GM18867 (cell line): ENCODE data around the gene PARVB.

ENCODE experiments used
- ATAC-seq: cut with Tn5 transposase; IDR thresholded peaks from one replicate; pipeline ENCODE4 v1.9.1; 2021; ENCODE audit warnings: mild to moderate bottlenecking, moderate library complexity; ENCODE audit not compliant: unreplicated experiment

The PARVB gene

DNA sequence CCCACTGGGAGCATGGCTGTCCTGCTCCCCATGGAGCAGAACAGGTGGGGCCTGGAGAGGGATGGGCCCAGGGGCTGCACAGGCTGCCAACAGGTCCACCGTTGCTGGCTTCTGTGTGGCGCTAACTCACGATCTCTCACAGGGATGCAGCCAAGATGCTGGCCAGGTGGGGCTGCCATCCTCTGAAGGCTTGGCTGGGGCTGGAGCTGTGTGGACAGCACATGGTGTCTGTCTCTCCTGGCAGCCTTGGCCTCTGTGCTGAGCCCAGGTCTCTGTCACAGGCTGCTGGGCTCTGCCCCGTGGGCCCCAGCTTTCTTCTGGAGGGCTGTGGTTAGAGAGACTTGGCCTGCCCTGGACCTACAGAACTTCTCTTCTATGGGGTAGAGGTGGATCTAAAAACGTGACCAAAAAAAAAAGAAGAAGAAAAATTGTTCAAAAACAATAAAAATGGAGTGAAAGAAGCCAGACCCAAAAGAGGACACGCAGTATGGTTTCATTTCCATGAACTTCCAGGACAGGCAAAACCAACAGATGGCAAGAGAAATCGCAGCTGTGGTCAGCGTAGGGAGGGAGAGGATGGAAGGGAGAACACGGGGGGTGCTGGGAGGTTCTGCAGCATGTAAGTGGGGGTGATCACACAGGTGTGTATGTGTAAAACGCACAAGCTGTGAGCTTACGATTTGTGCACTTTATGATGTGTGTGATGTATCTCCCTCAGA, 168.9 kb downstream of the PARVB start:
- ATAC-seq: no peak

DNA sequence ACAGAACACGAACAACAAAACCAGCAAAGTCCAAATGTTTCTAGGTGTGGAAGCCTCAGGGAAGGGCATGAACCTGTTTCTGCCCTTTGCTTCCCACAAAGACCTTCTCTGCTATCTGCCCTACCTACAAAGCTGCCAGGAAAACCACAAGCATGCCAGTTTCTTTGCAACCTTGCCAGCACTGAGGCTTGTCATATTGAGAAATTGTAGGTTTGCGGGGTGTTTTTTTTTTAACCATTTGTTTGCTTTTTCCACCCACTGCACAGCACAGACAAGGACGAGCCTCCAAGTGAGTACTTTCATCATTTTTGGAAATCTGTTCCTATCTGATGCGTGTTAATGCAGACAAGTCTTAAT, 169.4 kb downstream of the PARVB start:
- ATAC-seq: no peak

DNA sequence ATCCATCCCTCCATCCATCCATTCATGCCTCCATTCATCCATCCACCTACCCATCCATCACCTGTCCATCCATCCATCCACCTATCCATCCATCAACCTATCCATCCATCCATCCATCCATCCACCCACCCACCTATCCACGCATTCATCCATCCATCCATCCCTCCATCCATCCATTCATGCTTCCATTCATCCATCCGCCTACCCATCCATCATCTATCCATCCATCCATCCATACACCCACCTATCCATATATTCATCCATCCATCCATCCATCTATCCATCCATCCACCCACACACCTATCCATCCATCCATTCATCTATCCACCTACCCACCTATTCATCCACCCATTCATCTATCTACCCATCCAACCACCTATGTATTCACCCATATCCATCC, 170.5 kb downstream of the PARVB start:
- no peak for ATAC-seq

DNA sequence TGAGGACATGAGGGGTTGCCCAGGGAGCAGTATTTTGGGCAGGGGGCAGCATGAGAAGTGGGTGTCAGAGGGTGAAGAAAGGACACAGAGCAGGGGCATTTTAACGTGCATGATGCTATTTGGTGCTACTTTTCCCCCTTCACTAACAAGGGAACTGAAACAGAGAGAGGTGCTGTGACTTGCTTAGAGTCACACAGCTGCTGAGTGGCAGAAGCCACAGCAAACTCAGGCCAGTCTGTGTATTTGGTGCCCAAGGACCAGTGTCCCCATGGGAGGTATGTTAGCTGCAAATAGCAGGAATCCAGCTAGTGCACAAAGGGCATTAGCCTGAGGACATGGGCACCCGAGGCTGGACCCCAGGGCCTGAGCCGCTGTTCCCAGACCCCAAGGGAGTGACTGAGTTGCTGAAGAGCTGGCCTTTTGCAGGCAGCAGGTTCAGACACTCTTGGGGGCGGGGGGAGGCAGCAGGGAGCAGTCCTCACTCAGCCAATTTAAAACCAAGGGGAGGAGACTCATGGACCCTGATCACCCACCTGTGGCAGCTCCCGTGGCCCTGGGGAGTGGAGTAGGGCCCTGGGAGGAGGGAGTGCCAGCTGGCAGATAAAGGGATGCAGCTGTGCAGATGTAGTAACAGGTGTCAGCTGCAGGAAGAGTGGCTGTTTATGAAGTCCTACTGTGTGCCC, 171.2 kb downstream of the PARVB start:
- ATAC-seq: no peak

DNA sequence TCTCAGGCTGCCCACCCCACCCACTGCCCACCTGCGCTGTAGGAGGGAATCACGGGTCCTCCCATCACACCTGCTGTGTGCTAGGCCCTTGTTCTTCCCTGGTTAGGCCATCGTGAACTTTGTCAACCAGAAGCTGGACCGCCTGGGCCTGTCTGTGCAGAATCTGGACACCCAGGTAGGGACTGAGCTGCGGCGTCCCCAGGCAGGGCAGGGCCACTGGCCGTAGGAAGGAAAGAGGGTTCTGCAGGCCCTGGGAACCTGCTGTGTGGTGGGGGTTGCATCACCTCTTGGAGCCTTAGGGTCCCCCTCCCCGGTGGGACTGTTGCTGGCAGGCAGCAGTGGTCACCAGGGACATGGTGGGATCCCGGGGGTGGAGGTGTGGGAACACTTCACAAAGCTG, 172.1 kb downstream of the PARVB start:
- no peak for ATAC-seq

DNA sequence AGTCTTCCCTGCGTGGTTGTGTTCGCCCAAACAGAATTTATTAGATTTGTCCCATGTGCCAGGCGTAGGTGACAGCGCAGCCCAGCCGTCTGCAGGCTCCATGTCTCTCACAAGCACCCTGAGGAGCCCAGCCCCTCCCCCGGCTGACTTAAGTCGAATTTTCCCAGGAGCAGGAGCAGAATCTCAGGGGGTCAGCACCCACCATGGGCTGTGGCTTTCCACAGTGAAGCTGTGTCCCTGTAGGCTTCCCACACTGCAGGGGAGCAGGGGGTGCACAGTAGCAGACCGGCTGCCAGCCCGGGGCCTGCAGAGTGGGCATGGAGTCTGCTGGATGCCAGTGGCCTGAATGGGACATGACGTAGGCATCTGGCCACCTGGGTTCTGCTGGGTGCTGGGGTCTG, 172.6 kb downstream of the PARVB start:
- no peak for ATAC-seq

DNA sequence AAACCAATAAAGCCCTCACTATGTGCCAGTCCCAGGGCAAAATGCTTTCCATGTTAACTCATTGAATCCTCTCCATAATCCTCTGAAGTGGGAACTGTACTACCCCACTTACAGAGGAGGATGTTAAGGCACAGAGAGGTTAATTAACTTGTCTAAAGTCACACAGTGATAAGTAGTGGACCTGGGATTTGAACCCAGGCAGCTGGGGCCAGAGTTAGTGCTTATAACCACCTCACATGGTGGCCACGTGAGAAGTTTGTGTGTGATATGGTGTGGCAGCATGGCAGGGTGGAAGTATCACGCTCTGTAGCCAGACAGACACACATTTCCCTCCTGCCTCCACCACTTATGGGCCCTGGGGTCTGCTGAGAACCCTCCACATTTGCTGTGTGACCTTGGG, 173.2 kb downstream of the PARVB start:
- ATAC-seq: no peak

DNA sequence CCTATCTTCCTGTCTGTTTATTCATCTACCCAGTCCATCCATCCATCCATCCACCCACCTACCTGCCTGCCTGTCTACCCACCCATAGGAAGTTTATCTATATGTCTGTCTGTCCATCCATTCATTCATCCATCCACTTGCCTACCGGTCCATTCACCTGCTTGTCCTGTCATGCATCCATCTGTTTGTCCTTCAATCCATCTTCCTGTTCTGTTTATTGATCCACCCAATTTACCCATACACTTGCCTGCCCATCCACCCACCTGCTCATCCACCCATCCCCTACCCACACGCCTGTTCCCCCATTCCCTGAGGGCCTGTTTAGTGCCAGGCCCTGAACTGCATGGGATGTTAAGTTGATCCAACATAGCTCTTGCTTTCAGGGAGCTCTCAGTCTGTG, 175.1 kb downstream of the PARVB start:
- ATAC-seq: no peak

DNA sequence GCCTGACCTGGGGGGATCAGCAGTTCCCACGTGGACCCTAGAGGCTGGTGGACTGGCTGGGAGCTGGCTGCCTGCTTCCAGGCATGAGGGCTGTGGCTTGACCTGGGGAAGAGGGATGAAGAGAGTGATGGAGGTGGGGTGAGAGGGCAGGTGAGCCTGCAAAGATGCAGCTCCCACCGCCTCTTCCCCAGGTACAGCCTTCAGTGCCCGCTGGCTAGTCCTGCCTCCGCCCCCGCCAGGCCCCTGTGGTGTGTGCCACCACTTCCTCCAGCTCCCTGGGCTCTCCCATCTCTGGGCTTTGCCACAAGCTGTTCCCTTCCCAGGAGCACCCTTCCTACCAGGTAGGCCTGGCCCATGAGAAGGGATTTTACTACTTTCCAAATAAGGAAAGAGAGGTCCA, 175.8 kb downstream of the PARVB start:
- ATAC-seq: no peak

DNA sequence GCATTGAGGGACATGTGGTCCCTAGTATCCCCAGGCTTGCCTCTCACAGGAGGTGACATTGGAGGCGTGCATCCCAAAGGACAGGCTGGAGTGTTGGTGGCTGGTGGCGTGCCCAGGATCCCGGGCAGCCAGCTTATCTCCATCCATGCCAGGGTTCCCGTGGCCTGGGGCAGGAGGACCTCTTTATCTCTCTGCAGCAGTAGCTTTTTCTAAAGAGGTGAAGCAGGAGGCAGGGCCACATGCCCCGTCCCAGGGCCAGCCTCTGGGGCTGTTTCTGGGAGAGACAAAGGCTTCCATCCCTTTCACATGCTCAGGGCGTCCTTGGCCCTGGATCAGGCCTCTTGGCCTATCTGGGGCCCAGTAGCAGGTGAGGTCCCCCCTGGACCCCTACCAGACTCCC, 176.3 kb downstream of the PARVB start:
- ATAC-seq: no peak

DNA sequence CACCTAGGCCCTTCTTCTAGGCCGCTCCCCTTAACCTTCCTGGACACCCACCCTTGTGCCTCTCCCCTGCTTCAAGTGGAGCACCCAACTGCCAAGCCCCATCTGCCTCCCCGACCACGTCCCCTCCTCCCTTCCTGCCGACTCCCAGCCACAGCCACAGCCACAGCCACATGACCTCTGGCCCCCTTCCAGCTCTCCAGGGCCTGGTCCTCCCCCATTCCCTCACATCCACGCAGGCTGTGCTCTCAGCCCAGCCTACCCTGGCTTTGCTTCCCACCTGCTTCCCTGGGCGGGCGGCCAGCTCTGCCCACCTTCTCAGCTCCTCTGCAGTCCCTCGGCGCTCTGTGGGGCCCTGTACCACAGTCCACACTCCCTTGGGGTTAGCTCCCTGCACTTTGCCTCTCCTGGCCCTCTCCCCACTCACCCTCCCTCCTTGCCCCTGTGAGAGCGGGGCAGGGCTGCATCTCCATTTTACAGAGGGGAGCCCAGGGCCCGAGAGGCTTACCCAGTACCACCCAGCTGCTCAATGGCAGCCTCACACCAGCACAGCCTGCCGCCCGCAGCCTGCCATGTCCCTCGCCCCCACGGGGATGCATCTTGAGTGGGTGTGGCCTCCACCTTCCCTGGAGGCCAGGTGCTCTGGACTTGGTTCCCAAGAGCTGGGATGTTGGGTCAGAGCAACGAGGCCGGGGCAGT, 176.9 kb downstream of the PARVB start:
- no peak for ATAC-seq

DNA sequence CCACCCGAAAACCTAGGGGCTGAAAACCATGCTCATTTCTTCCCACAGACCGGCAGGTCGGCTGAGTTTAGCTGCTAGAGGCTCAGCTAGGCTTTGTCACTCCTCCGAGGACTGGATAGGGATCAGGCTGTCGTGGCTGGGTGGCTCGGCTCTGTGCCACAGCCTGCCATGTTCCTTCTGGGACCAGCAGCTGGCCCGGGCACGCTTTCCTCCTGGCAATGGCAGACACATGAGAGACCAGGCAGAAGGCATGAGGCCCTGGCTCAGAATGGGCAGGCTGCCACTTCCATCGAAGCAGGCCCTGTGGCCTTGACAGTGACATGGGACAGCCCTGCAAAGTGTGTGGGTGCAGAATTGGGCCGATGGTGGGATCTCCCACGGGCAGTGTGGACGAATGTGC, 177.6 kb downstream of the PARVB start:
- no peak for ATAC-seq

DNA sequence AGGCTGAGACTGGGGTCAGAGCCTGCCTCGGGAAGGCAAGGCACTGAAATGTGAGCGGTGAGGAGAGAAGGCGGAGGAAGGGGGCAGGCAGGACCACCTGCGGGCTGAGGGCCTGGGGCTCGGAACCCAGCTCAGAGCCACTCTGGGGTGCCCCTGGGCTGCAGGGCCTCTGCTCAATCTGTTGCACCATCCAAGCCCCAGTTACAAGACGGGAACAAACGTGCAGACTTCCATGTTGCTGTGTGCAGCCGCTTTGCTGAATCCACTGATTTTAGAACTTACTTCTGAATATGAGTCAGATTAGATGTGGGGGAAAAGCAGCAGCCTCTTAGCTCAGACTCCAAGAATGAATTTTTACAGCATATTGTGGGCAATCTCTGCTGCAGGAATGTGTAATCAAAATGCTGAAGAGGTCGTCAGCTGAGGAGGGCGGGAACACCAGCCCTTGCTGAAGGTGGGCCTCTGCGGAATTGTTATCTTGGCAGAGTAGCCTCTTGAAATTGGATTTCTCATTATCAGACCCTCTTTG, 178.2 kb downstream of the PARVB start:
- ATAC-seq: no peak

DNA sequence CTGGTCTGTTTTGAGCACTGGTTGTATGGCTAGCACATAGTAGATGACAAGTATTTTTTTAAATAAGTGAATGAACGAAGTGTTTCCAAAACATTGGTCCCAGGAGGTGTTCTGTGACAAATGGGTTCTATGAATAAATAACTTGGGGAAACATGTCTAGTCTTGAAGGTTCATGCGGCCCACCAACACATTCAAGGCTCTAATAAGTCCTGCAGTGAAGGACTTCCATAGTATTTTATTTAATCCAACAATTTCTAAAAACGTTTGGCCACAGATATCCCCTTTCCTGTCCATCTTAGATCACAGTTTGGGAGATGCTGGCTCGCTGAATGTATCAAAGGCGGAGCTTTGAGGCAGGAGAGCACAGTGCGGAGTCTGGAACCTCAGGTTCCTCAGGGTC, 179.1 kb downstream of the PARVB start:
- ATAC-seq: no peak

DNA sequence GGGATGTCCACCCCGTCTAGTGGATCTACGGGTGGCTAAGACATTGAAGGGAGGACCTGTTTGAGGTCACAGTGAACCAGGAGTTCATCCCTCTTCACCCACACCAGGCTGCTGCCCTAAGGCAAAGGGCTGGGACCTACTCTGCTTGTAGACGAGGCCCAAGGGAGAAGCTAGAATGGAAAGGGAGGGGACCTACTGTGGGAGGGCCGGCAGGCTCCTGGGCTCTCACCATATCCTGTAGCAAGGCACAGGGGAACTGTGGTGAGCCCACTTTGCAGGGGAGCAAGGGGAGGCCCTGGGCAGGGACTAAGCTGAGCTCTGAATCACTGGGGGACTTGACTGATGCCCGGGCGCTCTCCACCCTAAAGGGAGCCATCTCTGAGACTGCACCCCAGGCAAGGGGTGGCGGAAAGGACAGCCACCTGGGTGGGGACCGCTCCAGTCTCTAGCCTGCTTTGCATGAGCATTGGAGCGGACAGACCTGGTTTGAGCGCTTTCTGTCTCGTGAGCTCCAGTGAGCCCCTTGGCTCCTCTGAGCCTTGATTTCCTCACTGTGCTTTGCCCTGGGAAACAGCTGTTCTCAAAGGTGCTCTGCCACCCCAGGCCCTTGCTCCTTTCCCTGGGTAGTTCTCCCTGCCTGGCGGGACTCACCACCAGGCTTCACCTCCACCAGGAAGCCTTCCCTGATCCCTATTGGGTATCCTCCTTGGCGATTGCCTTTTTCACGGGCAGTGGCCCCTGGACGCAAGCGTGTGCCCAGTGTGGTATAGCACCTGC, 180.8 kb downstream of the PARVB start:
- no peak for ATAC-seq

DNA sequence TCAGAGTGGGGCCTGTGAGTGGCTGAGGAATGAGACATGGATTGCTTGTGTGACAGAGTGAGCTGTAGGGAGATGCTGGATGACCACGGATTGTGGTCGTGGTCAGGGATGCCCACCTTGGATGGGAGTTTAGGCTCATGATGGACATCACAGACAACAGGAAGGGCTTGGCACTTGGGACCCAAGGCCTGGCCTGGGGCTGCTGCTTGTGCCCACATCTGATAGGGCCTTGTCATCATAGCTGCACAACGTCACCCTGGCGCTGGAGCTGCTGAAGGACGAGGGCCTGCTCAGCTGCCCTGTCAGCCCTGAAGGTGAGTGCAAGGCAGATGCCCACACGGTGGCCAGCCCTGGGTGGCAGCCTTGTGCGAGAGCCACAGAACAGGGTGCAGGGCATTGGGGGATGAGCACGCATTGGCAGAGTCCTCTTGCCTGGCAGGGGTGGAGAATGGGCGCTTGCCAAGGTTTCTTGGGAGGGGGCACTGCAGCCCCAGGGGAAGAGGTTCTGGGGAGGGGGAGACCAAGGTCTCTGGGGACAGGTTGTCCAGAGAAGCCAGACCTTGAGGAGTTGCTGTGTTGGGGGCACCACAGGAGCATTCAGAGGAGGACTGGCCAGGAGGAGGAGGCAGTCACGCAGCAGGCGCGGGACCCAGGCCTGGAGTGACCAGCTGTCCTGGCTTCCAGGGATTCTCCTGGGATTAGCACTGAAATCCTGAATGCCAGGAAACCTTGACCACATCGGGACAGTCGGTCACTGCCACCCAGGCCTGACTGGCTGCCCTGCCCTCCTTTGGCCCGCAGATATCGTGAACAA, 181.6 kb downstream of the PARVB start:
- no peak for ATAC-seq

DNA sequence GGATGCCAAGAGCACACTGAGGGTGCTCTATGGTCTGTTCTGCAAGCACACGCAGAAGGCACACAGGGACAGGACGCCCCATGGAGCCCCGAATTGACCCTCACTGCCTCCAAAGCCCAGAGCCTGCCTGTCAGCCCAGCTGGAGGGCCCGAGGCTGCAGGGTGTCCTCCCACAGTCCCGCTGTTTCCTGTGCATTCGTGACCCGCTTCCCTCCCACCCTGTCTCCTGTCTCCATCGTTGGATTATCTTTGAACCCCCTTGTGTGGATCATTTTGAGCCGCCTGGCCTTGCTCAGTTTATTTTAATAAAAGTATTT, 182.2 kb downstream of the PARVB start:
- no peak for ATAC-seq

DNA sequence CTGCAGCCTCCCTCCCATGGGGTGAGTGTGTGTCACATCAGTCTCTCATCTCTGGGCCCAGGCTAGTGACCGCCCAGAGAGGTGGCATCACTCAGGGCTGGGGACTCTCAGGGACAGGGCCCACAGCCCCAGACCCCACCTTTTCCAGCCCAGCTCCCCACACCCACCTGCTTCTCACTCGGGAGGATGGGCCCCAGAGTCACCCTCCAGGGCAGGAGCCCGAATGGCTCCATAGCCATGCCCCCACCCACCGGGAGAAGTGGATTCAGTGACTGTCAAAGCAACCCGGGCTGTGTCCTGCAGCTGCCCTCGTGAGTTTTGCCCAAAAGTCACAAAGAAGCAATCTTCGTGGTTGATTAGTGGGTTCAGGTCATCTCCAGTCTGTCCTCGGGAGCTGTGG, 182.6 kb downstream of the PARVB start:
- ATAC-seq: no peak

DNA sequence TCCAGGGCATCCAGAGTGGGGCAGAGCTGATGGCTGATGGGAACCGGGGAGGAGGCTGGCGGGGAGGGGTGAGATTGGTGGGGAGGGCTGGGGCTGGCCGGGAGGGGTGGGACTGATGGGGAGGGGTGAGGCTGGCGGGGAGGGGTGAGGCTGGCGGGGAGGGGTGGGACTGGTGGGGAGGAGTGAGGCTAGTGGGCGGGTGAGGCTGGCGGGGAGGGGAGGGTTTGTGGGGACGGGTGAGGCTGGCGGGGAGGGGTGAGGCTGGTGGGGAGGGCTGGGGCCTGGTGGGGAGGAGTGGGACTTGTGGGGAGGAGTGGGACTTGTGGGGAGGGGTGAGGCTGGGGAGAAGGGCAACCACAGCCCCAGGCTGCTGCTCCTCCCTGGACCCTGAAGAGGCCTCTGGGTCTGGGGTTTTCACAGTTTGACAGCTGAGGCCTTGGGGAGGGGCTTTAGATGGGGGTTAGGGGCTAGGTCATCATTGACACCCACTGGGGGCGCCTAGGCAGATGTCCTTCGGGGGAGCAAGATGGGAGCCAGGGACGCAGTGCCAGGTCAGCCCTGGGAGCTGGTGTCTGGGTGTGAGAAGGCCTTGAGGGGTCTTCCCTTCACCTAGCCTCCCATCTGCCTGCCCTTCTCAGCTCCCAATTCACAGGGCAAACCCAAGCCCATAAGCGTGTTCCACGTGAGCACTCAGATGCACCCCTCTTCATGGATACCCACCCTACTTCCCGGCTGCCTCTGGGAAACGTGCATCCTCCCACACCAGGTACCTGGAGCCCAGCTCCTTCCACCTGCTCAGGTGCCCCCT, 183.3 kb downstream of the PARVB start:
- no peak for ATAC-seq

DNA sequence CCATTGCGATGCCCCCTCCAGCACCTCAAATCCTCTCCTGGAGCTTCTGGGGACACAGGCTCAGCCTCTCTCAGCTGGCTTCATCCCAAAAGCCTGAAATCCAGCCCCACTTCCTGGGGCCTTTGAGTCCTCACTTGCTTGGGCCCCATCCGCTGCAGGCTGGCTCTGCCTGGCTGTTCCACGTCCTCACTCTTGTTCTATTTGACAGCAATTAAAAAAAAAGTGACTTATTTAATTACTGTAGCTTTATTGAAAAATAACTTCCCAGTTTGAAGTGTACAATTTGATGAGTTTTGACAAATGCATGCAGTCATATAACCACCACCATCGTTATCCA, 183.8 kb downstream of the PARVB start:
- ATAC-seq: no peak
